HG03354 (cell line): ENCODE measurements around the gene TPCN2.
"Not testable (repeated sequence)": the region's sequence is repeated elsewhere in the genome, so short reads cannot be mapped to it uniquely, and the experiment has no call there.

ENCODE experiments used
- ATAC-seq: cut with Tn5 transposase; IDR thresholded peaks from one replicate; pipeline ENCODE4 v1.9.1; 2021; ENCODE audit warnings: mild to moderate bottlenecking; ENCODE audit not compliant: unreplicated experiment, poor library complexity, severe bottlenecking

Gene TPCN2

GRCh38 chr11:69121021-69121420 is 72.3 kb downstream of the TPCN2 start:
- ATAC-seq: no peak

- no peak for ATAC-seq
Observed at GRCh38 chr11:69121621-69122325, 73.0 kb downstream of the TPCN2 start.

- no peak for ATAC-seq
Observed at GRCh38 chr11:69122326-69122629, 73.5 kb downstream of the TPCN2 start.

- ATAC-seq: no peak
Observed at GRCh38 chr11:69122630-69123431, 74.1 kb downstream of the TPCN2 start.

- ATAC-seq: no peak
Observed at GRCh38 chr11:69123593-69124545, 75.1 kb downstream of the TPCN2 start.

- ATAC-seq: no peak
Observed at GRCh38 chr11:69125861-69126260, 77.1 kb downstream of the TPCN2 start.

- no peak for ATAC-seq
Observed at GRCh38 chr11:69126286-69126685, 77.6 kb downstream of the TPCN2 start.

GRCh38 chr11:69127081-69127850 is 78.5 kb downstream of the TPCN2 start:
- ATAC-seq: no peak

GRCh38 chr11:69127884-69128283 is 79.2 kb downstream of the TPCN2 start:
- ATAC-seq: no peak

- no peak for ATAC-seq
Observed at GRCh38 chr11:69129053-69129452, 80.3 kb downstream of the TPCN2 start.

- no peak for ATAC-seq
Observed at GRCh38 chr11:69129647-69130046, 80.9 kb downstream of the TPCN2 start.

- ATAC-seq: no peak
Observed at GRCh38 chr11:69130654-69131053, 81.9 kb downstream of the TPCN2 start.

GRCh38 chr11:69131121-69131566 is 82.4 kb downstream of the TPCN2 start:
- ATAC-seq: no peak

- no peak for ATAC-seq
Observed at GRCh38 chr11:69131644-69132300, 83.0 kb downstream of the TPCN2 start.

- no peak for ATAC-seq
Observed at GRCh38 chr11:69132301-69132670, 83.6 kb downstream of the TPCN2 start.

- no peak for ATAC-seq
Observed at GRCh38 chr11:69133251-69133650, 84.5 kb downstream of the TPCN2 start.

GRCh38 chr11:69134182-69134581 is 85.5 kb downstream of the TPCN2 start:
- not testable (repeated sequence) for ATAC-seq

- no peak for ATAC-seq
Observed at GRCh38 chr11:69134957-69135356, 86.2 kb downstream of the TPCN2 start.
